ENCODE data around the gene ARVCF. TPM values are rescaled to one million over a fixed set of nuclear protein-coding genes. Genes with fewer than 3 reads are reported as not detected.
A peak's percentile ranks its signal among the peaks of the same experiment; 100 is the strongest.

Gene ARVCF
- total and polyA plus RNA-seq, 9 of the 15 experiments (the other 6 are each of a cell fraction or from before 2014, with no cell fraction given), result 0.03 to 97.4 (median 15.6) TPM

DNA sequence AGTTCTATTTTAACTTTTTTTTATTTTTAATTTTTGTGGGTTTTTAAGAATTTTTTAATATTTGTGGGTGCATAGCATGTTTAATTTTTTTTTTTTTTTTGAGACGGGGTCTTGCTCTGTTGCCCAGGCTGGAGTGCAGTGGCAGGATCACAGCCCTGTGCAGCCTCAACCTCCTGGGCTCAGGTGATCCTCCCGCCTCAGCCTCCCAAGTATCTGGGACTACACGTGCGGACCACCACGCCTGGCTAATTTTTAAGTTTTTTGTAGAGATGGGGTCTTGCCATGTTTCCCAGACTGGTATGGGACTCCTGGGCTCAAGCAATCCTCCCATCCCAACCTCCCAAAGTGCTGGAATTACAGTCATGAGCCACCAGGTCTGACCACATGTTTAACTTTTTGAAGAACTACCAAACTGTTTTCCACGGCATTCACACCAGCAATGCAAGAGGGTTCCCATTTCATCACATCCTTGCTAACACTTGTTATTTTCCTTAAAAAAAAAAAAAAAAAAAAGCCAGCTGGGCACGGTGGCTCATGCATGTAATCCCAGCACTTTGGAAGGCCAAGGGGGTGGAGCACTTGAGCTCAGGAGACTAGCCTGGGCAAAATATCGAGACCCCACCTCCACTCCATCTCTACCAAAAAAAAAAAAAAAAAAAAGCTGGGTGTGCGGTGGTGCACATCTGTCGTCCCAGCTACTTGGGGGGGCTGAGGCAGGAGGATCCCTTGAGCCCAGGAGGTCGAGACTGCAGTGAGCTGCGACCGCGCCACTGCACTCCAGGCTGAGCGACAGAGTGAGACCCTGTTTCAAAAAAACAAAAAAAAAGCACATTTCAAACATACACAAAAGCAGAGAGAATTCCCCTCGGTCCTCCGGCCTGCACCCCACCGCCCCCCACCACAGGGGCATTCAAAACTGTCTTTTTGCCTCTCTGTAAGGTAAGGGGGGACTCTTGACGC lies 58.3 kb downstream of the ARVCF start (continued):
- TF ChIP-seq, protein P1, sequence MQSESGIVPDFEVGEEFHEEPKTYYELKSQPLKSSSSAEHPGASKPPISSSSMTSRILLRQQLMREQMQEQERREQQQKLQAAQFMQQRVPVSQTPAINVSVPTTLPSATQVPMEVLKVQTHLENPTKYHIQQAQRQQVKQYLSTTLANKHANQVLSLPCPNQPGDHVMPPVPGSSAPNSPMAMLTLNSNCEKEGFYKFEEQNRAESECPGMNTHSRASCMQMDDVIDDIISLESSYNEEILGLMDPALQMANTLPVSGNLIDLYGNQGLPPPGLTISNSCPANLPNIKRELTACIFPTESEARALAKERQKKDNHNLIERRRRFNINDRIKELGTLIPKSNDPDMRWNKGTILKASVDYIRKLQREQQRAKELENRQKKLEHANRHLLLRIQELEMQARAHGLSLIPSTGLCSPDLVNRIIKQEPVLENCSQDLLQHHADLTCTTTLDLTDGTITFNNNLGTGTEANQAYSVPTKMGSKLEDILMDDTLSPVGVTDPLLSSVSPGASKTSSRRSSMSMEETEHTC (IDR thresholded peaks at IDR 0.05), result no peak
- TF ChIP-seq DMBX1 (CRISPR knock-in tag; IDR thresholded peaks at IDR 0.05; ENCODE audit: borderline replicate concordance) (0 out of 2 replicates have a peak, but pooled peaks have one; percentile 26), ZNF764 (CRISPR knock-in tag; IDR thresholded peaks at IDR 0.05; ENCODE audit: low read depth) (peak; percentile 10; the same call in 1 of the 2 replicates), BCOR (IDR thresholded peaks at IDR 0.05) (0 out of 2 replicates have a peak, but pooled peaks have one; percentile 36), HNRNPUL1 (IDR thresholded peaks at IDR 0.05; ENCODE audit: low read length) (0 out of 2 replicates have a peak, but pooled peaks have one; percentile 55), FIP1L1 (IDR thresholded peaks at IDR 0.05; ENCODE audit: low read depth, low read length, poor library complexity, severe bottlenecking) (peak; percentile 48), MEF2A (IDR thresholded peaks at IDR 0.05; ENCODE audit: control insufficient read depth, low read depth, low read length) (peak; percentile 10; the same call in 1 of the 2 replicates), NFYB (IDR thresholded peaks at IDR 0.05; ENCODE audit: extremely low read depth, insufficient read length) (no peak), CBX2 (IDR thresholded peaks at IDR 0.05; ENCODE audit: insufficient read depth, low read length, poor library complexity, severe bottlenecking) (no peak), MECOM (CRISPR knock-in tag; IDR thresholded peaks at IDR 0.05) (0 out of 2 replicates have a peak, but pooled peaks have one; percentile 3), PRPF4 (IDR thresholded peaks at IDR 0.05; ENCODE audit: insufficient read depth, low read depth, low read length, poor library complexity, severe bottlenecking) (no peak), KDM1A (IDR thresholded peaks at IDR 0.05) (no peak), ETV1 (tag; conservative IDR thresholded peaks at IDR 0.05; ENCODE audit: low read depth) (no peak), TEAD2 (tag; IDR thresholded peaks at IDR 0.05) (no peak), ZNF311 (CRISPR knock-in tag; IDR thresholded peaks at IDR 0.05) (no peak), ELF4 (CRISPR knock-in tag; IDR thresholded peaks at IDR 0.05) (0 out of 2 replicates have a peak, but pooled peaks have one; percentile 41), ZSCAN29 (IDR thresholded peaks at IDR 0.05) (0 out of 2 replicates have a peak, but pooled peaks have one; percentile 36), ZNF668 (CRISPR knock-in tag; IDR thresholded peaks at IDR 0.05) (0 out of 2 replicates have a peak, but pooled peaks have one; percentile 15)
- TF ChIP-seq, protein P2, sequence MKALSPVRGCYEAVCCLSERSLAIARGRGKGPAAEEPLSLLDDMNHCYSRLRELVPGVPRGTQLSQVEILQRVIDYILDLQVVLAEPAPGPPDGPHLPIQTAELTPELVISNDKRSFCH (CRISPR knock-in tag; IDR thresholded peaks at IDR 0.05), result no peak
- TF ChIP-seq, protein P2 (tag; IDR thresholded peaks at IDR 0.05), result no peak
- TF ChIP-seq, protein P3, sequence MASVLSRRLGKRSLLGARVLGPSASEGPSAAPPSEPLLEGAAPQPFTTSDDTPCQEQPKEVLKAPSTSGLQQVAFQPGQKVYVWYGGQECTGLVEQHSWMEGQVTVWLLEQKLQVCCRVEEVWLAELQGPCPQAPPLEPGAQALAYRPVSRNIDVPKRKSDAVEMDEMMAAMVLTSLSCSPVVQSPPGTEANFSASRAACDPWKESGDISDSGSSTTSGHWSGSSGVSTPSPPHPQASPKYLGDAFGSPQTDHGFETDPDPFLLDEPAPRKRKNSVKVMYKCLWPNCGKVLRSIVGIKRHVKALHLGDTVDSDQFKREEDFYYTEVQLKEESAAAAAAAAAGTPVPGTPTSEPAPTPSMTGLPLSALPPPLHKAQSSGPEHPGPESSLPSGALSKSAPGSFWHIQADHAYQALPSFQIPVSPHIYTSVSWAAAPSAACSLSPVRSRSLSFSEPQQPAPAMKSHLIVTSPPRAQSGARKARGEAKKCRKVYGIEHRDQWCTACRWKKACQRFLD (CRISPR knock-in tag; IDR thresholded peaks at IDR 0.05), result peak; percentile 35; the same call in 1 of the 2 replicates
- TF ChIP-seq, protein P4, sequence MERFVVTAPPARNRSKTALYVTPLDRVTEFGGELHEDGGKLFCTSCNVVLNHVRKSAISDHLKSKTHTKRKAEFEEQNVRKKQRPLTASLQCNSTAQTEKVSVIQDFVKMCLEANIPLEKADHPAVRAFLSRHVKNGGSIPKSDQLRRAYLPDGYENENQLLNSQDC (CRISPR knock-in tag; IDR thresholded peaks at IDR 0.05), result no peak

All from K562 (cell line).